Measurements from ENCODE around the gene ZNF470.

GRCh38 chr19:56538761-56539263, 28.5 kb upstream of the ZNF470 start, which contains the start of gene ZFP28:
- TF ChIP-seq CTCF (IDR thresholded peaks at IDR 0.05; ENCODE audit: insufficient read depth, low read length, poor library complexity, severe bottlenecking) (no peak), EZH2phosphoT487 (conservative IDR thresholded peaks at IDR 0.05; ENCODE audit: low read length) (no peak)
